Right forelimb (tissue), 1 donor: ENCODE data around the gene R3HDM1.
"Not testable (repeated sequence)": the region's sequence is repeated elsewhere in the genome, so short reads cannot be mapped to it uniquely, and the experiment has no call there.

ENCODE experiments used
- DNase-seq: peaks from one replicate; pipeline ENCODE4 v3.0.0-alpha.2; 2018

R3HDM1 gene

GRCh38 chr2:135531231-135532197 is at the start of gene R3HDM1:
Gene R3HDM1, plus strand, starts transcription at chr2:135531484. Its CDS starts 73,362 bp downstream, at chr2:135604846.
- peak; percentile 97 for DNase-seq

- DNase-seq: no peak
These were observed 45.8 kb upstream of the R3HDM1 start for GRCh38 chr2:135485441-135485840.

- DNase-seq: no peak
These were observed 40.9 kb upstream of the R3HDM1 start for GRCh38 chr2:135490376-135490775.

- DNase-seq: no peak
These were observed 36.8 kb upstream of the R3HDM1 start for GRCh38 chr2:135494503-135494902.

DNA sequence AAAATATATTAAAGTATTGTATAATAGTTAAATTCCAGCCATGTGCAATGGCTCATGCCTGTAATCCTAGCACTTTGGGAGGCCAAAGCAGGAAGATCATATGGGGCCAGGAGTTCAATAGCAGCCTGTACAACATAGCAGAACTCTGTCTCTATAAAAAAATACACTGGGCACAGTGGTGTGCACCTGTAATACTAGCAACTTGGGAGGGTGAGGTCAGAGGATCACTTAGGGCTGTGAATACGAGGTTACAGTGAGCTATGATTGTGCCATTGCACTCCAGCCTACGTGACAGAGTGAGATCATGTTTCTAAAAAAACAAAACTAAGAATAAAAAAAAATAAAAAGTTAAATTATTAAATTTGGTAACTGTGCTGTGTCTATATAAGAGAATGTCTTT is 36.4 kb upstream of the R3HDM1 start:
- DNase-seq: no peak

GRCh38 chr2:135498588-135498987 is 32.7 kb upstream of the R3HDM1 start:
- DNase-seq: not testable (repeated sequence)

DNA sequence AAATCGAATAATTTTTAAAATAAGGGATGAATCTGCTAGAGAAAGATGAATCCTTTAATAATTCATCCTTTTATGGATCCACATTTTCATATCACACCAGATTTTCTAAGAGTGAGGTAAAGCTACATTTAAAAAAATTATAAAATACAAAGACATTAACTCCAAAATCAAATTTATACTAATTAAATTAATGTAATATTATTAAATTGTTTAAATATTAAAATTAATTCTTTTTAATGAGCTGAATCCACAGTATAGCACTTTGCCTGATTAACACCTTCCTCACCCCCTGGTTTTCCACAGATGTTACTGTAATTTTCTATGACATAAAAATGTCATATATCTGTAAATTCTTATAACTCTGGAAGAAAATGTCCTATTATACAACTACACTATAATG is 26.5 kb upstream of the R3HDM1 start:
- DNase-seq: no peak

GRCh38 chr2:135510577-135510976 is 20.7 kb upstream of the R3HDM1 start:
- no peak for DNase-seq

GRCh38 chr2:135512099-135512498 is 19.2 kb upstream of the R3HDM1 start:
- no peak for DNase-seq

DNA sequence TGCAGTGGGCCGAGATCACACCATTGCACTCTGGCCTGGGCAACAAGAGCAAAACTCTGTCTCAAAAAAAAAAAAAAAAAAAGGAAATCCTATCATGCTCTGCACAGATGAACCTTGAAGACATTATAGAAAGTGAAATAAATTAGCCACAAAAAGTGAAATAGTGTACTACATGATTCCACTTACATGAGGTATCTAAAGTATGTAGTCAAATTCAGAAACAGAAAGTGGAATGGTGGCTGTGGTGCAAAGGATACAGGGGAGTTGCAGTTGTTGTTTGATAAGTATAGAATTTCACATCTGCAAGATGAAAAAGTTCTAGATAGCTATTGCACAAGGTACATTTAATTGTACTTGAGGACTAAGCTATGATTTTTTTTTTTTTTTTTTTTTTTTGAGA is 5.5 kb upstream of the R3HDM1 start:
- DNase-seq: no peak

DNA sequence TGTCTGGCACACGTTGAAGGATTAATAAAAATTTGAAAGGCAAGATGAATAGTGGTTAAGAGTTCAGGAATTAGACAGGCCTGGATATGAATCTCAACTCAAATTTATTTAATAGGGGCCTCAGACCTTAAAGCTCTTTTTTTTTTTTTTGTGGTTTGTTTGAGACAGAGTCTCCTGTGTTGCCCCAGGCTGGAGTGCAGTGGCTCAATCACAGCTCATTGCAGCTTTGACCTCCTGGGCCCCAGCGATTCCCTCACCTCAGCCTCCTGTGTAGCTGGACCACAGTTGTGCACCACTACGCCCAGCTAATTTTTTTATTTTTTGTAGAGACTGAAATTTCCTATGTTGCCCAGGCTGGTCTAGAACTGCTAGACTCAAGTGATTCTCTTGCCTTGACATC is 3.3 kb upstream of the R3HDM1 start:
- DNase-seq: no peak

- peak; percentile 94 for DNase-seq
These were observed 712 bp upstream of the R3HDM1 start, which contains the start of gene ZRANB3 for GRCh38 chr2:135530313-135531230. Gene ZRANB3, minus strand, starts transcription at chr2:135531218.

DNA sequence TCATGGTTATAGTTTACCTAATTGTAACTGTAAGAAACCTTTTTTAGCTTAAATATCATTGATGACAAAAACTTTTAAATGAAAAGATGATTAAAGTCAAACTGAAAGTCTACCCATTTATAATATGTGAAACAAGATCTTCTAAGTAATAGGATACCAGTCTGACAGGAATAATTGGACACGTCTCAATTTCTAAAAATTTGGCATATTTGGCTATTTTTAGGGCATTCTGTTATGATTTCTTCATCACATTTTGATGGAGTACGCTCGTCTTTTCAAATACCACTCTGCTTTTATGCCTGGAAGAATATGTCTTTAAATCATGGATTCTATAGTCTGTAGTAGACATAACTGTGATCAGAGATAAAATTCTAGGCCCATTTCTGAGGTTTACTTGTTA is 1.3 kb downstream of the R3HDM1 start:
- no peak for DNase-seq

- not testable (repeated sequence) for DNase-seq
These were observed 2.3 kb downstream of the R3HDM1 start for GRCh38 chr2:135533545-135533944.

DNA sequence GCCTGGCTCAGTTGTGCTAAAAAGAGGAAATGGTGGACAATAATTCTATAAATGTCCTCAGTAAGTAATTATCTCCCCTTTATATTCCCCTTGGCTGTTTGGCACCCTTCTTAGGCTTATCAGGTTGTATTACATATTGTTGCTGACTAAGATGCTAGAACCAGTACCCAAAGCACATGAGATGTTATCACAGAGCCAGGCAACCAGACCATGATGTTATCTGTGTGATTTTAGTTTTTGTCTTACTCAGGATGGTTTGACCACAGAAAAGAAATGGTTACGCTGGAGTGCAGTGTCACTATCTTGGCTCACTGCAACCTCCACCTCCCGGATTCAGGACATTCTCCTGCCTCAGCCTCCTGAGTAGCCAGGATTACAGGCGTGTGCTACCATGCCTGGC is 15.2 kb downstream of the R3HDM1 start:
- no peak for DNase-seq

GRCh38 chr2:135547311-135547710 is 16.0 kb downstream of the R3HDM1 start:
- DNase-seq: no peak

DNA sequence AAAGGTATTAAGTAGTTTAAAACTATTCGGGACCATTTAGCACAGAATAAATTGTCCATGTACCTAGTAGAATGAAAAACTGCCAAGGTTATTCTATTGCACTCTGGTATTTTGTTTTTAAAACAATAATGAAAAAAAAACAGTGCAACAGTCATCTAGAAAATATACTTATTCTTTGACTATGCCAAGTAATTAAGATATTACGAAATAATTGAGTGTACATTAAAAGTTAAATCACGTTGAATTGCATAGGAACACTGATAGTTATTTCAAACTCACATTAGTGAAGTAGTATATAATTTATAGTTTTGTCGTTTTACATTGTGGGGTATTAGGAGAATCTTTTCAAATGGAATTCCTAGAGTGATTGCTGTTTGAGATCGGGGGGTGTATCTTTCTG is 20.1 kb downstream of the R3HDM1 start:
- no peak for DNase-seq

GRCh38 chr2:135552887-135553286 is 21.6 kb downstream of the R3HDM1 start:
- no peak for DNase-seq

DNA sequence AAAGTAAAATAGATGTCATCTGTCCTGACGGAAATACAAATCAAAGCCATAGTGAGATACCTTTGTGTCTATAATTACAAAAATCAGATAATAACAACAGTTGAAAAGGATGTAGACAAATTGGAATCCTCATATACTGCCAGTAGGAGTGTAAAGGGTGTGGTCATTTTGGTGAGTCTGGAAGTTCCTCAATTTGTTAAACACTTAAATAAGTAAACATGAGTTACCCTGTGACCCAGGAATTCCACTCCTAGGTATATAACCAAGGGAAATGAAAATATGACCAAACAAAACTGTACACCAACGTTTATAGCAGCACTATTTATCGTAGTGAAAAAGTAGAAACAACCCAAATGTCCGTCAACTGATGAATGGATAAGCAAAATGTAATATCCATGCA is 24.0 kb downstream of the R3HDM1 start:
- no peak for DNase-seq

DNA sequence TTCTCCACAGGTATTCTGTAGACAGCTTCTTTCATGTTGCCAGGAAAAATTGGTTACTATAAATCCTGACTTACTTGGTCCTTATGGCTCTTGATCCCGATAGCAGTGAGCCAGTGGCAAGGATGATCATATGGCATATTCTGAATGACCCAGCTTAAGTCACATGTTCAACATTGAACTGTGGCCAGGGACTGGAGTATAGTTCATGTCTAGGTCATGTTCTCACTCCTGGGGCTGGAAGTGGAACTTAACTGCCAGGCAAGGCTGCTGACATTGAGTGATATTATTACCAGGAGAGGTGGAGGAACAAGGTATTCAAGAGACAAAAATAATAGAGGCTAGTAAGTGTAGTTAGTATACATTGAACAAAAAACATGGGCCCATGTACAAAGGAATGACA is 26.2 kb downstream of the R3HDM1 start:
- DNase-seq: no peak

- DNase-seq: no peak
These were observed 30.6 kb downstream of the R3HDM1 start for GRCh38 chr2:135561925-135562324.

DNA sequence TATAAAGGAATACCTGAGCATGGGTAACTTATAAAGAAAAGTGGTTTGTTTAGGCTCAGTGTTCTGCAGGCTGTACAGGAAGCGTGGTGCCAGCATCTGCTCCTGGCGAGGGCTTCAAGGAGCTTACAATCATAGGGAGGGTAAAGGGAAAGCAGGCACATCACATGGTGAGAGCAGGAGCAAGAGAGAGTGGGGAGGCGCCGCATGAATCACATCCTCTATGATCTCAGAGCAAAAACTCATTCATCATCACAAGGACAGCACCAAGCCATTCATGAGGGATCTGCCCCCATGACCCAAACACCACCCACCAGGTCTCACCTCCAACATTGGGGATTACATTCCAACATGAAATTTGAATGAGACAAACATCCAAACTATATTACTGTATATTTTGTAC is 32.5 kb downstream of the R3HDM1 start:
- DNase-seq: no peak

GRCh38 chr2:135570884-135571283 is 39.6 kb downstream of the R3HDM1 start:
- no peak for DNase-seq

DNA sequence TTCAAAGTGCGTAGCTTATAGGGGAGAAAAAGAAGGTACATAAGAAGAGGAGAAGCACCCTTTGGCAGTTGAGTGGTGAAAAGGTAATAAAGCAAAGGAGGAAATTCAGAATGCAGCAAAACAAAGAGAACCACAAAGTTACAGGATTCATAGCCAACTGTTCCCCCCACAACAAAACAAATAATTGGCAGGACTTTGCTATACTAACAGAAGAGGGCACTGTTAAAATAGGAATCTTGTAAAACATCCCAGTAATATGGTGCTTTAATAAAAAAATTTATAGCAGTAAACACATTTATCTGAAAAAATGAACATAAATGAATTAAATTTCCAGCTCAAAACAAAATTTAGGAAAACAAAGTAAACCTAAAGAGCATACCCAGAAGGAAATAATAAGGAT is 42.3 kb downstream of the R3HDM1 start:
- DNase-seq: no peak
